NCI-H526 (cell line): Measurements from ENCODE around the gene PCDH1.

ENCODE experiments used
- DNase-seq, 2 experiments: peaks; one replicate each; lab custom pipeline; 2025; lab: John Stamatoyannopoulos, UW

The PCDH1 gene

DNA sequence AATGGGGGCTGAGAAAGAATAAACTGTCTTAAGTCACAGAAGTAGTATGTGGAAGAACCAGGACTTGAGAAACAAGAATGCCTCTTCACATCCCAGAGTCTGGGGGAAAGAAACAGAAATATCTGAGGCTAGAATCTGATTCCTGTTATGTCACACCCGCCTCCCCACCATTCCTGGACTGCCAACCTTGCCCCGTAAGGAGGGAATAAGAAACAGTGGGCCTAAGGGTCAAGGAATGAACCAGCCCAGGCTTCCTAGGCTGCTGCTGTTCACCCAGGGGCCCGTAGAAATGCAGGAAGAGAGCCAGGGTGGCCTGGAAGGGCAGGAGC, 4.3 kb downstream of the PCDH1 start:
- no peak for DNase-seq

DNA sequence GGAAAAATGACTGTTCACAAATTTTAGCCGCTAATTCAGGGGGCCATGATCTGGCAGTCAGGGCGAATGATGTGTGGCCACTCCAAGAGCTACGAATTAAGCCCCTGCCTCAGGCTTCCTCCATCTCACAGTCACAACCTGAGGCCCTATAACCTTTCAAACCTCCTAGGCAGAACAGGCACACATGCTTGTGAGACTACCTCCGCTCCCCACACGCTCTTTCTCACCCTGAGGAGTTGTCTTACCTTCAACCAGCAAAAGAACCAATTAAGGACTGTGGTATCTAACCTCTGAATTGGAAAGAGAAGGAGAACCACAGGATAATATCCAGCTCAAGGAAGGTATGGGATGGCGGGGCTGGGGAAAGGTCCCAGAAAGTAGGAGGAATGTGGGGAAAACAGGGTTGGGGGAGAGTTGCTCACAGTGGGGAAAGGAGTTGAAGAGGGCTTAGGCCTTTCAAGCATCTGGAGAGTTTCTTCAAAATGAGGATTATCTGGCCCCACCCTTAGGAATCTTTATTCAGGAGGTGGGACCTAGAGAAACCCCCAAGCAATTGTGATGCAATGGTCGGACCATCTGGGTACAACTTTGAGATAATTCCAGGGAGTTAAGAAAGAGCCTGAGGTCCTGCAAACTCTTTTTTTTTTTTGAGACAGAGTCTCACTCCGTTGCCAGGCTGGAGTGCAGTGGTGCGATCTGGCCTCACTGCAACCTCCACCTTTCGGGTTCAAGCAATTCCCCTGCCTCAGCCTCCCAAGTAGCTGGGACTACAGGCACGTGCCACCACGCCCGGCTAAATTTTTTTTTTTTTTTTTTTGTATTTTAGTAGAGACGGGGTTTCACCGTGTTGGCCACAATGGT, 5.5 kb downstream of the PCDH1 start:
- DNase-seq, result no peak

DNA sequence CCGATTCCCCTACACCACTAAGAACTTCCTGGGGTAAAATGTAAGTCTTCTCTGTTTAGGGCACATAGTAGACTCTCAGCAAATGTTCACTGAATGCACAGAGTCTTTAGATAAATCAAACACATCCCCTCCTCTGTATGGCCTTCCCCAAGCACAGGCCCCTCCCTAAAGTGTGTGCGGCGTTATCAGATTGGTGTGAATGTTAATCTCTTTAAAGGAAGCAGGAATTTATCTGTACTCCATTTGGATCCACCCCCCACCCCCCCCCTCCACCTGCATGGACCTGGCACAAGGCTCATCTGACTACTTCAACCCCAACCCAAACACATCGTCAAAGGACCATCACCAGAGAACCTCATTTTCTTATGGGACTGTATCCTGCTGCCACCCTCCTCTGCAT, 6.3 kb downstream of the PCDH1 start:
- no peak for DNase-seq

DNA sequence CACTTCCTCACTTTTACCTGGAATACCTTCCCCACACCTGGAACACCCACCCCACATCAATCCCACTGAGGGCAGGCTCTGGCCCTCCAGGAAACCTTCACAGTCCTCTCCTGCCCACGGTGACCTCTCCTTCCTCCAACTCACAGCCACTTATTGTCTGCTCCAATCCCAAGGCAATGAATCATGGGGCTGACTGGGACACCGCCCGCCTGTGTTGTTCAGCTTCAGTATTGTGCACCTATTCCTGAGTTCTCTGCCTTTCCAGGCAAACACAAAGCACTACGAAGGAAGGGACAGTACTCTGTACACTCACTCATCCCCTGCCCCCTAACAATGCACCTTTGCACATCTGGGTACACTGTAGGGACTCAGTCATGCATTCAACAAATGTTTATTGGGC, 7.3 kb downstream of the PCDH1 start:
- no peak for DNase-seq

DNA sequence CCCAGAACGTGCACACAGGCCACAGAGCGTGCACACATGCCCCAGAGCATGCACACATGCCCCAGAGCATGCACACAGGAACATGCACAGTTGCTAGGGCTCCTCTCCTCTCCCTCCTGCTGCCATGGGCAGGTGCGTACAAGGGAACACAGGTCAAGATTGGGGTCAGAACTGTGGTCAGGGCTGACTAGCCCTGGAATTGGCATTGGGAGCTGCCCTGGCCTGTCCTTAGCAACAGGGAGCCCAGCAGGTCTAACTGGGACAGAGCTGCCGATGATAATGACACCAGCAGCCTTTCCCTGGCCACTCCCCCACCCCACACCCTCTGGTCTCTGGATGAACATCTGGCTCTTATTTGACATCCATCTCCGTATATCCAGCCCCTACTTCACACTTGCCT, 8.0 kb downstream of the PCDH1 start:
- DNase-seq, result no peak

DNA sequence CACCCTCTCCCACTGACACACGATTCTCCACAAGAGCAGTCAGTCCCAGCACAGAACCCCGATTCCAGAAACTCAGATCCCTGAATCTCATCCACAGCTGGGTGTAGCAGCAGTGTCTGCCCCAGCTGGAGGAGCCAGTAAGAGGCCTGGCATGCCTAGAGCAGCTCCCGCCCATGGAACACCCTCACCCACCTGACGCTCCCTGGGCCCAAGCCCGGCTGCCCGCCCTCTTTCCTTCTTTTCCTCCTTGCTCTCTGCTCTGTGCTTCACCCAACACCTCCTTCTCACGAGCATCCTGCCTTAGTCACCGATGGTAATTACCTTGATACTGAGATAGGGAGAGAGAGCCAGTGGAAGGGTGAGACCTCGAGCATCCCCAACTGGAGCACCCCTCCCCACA, 8.7 kb downstream of the PCDH1 start:
- DNase-seq, result no peak

DNA sequence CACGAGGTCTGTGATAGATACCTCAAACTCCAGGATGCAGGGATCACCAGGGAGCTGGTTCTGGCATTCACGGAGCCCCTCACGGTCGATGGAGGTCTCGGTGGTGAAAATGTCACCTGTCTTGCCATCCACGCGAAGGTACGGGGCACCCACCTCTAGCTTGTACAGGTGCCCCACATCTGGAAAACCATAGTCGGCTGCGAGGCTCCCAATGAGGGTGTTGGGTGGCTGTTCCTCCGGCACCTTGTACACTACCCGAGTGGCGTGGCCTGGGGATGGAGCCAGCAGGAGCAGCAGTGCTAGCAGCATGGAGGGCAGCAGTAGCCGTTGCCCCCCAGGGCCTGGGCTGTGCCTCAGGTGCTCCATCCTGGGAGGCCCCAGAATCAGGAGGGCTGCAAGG, 9.2 kb downstream of the PCDH1 start:
- no peak for DNase-seq

DNA sequence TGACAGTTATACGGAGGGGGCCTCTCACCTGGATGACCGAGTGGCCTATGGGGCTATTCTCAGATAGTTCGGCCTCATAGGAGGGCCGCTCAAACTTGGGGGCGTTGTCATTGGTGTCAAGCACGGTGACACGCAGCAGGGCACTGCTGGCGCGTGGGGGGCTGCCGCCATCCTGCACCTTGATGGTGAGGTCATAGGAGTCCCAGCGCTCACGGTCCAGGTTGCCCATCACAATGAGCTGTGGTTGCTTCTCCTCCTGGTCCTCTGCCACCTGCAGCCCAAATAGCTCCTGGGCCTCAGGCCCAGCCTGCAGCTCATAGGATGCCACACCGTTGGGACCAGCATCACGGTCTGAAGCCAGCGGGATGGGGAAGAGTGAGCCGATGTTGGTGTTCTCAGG, 9.7 kb downstream of the PCDH1 start:
- DNase-seq, result no peak

DNA sequence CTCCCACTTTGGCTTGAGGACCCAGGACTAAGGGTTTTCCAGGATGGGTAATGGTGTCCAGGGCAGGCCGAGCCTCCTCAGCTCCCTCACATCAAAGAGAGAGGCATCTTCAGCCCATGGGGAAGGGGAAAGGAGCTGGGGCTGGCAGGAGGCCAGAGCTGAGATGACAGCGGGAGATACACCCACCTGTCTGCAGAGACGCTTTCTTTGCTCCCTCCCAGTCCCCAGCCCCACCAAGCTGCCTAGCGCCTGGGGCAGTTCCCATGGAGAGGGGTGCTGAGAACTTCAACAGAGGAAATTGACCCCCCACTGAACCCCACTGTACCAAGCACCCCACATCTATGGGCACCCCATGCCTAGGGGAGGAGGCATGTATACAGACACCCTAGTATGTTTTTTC, 10.6 kb downstream of the PCDH1 start:
- DNase-seq, result no peak

DNA sequence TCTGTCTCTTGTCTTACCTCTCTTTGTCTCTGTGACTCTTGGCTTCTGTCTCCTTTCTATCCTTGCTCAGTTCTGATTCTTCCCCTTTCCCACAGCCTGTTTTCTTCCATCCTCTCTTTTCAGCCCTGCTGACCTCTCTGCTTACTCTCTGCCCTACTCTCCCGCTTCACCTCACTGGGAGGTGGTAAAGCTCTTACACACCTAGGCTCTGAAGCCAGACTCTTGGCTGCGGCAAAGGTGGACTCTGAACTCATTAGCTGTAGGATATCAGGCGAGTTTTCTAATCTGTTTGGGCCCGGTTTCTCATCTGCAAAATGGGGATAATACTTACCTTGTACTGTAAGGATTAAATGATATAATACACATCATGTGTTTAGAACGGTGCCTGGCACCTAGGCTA, 11.1 kb downstream of the PCDH1 start:
- peak in 1 of 2 experiments; percentile 24 for DNase-seq

DNA sequence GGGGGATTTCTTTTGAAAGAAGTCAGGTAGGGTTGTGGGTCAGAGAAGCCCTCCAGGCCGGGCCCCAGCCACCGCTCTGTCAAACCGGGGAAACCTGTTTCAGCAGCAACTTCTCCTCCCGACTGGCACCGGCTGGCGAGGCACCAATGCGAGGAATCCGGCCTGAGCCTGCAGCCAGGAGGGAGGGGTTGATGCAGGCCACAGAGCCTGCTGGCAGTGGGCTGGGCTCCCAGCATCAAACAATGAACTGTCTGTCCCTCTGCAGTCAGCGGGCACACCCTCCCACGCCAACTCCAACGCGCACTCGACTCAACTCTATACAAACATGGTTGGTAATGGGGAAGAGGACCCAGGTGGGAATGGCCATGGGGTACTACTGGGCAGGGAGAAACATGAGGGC, 12.1 kb downstream of the PCDH1 start:
- peak; percentile 87 to 97 for DNase-seq

DNA sequence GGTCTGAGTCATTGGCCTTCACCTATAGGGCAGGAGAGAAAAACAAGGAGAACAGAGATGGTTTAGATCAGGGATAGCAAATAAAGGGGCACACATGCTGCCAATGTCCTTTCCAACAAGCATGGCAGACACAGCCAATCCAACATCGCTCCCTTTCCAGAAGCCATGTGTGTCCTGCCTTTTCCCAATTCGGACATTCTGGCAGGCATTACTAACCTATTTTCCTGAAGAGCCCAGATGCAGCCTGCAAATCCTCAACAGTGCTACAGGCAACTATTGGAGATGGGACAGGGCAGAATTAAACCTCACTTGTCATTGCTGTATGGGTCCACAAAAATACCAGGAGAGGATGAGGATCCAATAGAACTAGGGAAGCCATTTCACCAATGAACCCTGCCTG, 12.8 kb downstream of the PCDH1 start:
- DNase-seq, result no peak

DNA sequence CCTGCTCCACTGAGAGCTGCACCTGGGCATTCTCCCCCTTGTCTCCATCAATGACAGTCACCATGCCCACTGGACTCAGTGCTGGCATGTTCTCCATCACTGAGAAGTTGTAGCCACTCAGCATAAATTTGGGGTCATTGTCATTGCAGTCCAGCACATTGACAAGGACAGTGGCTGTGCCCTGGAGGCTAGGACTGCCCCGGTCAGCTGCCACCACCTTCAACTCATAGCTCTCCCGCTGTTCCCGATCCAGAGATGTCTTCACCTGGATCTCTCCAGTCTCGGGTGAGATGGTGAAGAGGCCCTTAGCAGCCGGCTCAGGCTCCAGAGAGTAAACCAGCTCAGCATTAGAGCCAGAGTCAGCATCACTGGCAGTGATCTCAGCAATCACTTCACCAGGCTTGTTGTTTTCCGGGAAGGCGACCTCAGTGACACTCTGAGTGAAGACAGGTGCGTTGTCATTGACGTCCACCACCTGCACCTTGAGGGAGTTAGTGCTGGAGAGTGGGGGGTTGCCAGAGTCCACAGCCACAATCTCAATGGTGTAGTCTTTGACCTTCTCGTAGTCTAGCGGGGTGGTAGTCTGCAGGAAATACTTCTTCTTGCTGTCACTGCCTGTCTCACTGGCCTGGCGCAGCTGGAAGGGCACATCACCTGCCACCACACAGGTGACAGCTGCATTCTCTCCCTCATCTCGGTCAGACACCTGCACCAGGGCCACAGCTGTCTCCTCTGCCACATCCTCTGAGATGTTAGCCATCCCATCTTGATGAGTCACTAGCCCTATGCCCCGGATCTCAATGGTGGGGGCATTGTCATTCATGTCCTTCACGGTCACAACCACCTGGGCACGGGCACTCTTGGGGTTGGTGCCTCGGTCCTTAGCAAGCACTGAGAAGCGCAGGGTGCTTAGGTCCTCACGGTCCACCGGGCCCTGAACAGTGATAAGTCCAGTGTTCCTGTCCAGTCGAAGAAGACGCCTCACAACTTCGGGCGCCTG, 13.5 kb downstream of the PCDH1 start:
- no peak for DNase-seq

DNA sequence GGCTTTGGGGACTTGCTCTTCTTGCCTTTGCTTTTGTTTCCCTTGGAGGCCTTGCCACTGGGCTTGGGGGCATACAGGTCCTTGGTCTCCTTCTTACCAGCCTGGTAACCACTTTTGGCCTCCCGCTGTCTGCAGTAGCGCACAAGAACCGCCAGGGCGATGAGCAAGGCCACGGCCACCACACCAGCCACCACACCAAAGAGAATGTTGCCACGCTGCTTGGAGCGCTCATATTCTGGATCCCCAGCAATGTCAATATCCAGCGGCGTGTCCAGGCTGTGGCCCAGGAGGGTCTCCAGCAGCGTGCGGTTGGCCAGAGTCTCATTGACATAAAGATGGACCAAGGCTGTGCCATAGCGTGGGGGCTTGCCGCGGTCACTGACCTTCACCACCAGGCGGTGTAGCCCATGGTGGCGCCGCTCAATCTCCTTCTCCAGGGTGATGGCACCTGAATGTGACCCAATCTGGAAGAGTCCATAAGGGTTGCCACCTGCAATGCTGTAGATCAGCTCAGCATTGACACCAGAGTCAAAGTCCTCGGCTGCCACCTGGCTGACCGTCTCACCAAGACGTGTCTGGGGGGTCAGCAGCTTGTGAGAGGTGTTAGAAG, 14.5 kb downstream of the PCDH1 start:
- DNase-seq, result no peak

DNA sequence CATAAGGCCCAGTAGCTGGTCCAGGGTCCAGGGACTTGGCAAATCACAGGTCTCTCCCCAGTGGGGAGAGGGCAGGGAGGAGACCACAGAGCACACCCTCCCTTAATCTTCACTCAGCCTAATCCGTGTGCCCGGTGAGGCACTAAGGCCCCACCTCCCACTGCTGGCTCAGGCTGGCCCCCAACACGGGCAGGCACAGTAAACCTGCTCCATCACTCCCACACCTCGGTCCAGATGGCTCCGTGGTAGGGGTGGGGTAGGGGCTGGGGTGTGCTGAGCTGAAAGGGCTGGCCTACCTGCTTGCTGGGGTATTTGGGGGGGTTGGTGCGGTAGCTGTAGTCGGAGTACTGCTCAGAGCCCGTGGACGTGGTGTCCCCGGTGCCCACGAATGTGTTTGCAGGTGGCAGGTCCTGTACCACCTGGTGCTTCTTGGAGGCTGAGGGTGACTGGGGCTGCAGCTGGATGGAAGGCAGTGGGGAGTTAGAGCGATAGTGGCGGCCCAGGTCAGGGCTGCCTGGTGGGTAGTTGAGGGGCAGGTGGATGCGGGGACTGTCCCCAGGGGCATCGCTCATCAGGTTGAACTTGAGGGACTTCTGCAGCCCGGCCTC, 15.2 kb downstream of the PCDH1 start:
- no peak for DNase-seq

DNA sequence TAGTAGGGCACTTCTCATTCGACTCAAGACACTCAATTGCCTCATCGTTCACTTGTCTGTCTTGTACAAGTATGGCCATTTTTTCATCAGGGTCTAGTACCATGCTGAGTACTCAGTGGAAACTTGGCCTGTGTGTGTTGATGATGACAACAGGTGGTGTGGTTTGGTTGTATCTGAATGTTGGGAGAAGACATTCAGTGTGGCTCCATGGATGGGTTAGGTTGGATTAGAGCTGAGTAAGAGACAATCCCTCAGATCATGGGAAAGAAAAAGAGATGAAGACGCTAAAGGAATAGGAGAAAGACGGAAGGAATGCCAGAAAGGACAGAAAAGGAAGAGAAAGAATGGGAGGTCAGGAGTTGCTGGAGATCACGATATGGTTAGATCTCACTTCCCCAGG, 17.0 kb downstream of the PCDH1 start:
- no peak for DNase-seq

DNA sequence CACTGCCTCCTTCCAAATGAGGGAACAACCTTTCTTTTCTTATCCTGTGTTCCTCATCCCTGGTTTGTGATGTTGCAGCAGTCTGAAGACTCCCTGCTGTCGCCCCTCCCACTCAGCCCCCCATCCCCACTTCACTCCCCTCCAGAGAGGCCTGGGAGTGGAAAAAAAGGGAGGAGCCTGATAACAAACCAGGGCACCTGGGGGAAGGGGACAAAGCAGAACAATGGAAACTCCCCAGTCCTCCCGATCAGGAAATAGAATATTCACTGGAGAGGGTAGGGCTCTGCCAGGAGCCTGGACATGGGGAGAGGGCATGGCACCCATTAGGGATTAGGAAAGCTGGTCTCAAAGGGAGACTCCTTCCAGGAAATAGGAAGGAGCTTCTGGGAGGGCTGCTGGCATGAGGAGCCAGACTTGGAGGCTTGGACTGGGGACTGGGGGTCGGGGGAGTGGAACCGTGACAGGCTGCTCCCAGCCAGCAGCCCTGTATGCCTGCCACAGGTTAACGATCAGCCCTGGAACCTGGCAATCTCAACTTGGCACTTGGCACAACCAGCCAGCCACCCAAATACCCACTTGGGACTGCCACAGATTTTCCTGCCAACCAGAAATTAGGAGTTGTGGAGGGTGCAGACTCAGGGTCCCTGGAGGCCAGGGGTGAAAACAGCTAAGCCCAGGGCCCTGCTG, 20.0 kb downstream of the PCDH1 start:
- DNase-seq, result no peak

DNA sequence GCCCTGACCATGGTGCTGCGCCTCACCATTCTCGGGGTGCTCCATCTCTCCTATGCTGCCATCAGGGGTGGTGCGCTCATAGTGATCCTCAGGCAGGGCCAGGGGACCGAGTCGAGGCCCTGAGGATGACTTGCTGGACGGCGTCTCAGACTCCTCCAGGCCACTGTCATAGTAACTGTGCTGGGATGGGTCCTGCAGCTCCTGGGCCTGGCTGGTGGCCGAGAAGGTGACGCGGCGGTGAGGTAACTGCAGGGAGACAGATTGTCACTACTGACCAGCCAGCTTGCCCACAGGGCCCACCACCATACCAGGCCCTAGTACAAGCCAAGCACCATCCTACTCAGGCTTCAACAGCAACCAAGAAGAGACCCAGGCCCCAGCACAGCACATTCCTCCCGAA, 21.0 kb downstream of the PCDH1 start:
- DNase-seq, result no peak

DNA sequence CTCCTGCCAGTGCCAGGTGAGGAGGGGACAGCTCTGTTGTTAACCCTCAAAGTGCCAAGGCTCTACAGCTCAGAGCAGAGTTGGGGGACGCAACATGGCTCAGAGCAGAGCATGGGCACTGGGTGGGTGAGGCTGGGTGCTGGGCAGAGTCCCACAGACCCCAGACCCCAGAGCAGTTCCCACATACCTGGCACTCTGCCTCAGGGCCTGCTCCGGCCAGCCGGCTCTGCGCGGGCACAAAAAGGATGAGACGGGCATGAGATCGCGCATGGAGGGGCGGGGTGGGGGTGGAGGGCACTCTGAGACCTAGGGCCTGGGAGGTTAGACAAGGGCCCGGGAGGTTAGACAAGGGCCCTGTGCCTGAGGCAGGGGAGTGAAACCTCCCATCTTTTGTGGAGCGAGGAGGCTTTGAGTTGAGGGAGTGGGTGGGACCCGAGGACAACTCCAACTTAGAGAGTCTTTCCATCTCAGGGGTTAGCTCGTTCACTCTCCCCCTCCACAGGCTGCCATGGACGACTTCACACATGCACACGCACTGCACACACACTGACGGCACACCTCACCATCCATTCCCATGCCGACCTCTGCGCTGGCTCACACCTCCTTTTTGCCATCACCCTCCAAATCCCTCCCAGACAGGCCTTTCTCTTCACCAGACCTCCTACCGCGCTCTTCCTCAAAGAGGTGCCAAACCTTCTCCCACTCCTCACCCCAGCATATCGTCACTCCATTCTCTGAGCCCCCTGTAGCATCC, 22.0 kb downstream of the PCDH1 start:
- no peak for DNase-seq

DNA sequence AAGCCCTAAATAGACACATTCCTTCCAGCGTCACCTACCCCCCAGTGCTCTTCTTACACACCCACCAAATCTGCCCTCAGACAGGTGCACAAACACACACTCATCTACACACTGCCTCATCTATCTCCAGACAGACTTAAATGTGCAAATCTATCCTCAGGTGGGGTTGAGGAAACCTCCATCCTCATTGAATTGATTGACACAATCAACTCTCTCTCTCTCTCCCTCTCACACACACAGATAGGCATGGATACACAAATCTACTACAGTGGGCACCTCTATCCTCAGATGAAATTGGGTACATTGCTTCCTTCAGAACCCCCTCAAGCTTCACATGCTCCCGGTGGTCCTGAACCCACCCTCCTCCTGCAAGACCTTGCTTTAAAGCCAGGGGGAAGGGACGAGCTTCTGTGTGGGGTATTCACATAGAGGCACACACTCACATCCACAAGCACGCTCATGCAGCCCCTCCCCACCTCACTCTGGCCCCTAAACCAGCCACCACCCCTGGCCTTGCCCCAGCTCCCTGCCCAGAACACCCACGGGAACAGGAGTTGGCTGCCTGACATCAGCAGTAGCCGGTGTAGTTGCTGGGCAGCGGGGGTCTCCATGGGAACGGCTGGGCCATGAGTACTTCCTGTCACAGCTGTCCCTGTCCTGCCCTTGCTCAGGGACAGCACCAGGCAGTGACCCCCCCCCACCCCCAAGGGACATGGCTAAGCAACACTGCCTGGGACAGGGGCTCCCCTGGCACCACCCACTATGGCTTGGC, 22.8 kb downstream of the PCDH1 start:
- DNase-seq, result peak in 1 of 2 experiments; percentile 13
